ENCODE measurements around the gene TYW1.
A peak's percentile ranks its signal among the peaks of the same experiment; 100 is the strongest.
"Not testable (repeated sequence)": the region's sequence is repeated elsewhere in the genome, so short reads cannot be mapped to it uniquely, and the experiment has no call there.

TYW1 gene, protein sequence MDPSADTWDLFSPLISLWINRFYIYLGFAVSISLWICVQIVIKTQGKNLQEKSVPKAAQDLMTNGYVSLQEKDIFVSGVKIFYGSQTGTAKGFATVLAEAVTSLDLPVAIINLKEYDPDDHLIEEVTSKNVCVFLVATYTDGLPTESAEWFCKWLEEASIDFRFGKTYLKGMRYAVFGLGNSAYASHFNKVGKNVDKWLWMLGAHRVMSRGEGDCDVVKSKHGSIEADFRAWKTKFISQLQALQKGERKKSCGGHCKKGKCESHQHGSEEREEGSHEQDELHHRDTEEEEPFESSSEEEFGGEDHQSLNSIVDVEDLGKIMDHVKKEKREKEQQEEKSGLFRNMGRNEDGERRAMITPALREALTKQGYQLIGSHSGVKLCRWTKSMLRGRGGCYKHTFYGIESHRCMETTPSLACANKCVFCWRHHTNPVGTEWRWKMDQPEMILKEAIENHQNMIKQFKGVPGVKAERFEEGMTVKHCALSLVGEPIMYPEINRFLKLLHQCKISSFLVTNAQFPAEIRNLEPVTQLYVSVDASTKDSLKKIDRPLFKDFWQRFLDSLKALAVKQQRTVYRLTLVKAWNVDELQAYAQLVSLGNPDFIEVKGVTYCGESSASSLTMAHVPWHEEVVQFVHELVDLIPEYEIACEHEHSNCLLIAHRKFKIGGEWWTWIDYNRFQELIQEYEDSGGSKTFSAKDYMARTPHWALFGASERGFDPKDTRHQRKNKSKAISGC

DNA sequence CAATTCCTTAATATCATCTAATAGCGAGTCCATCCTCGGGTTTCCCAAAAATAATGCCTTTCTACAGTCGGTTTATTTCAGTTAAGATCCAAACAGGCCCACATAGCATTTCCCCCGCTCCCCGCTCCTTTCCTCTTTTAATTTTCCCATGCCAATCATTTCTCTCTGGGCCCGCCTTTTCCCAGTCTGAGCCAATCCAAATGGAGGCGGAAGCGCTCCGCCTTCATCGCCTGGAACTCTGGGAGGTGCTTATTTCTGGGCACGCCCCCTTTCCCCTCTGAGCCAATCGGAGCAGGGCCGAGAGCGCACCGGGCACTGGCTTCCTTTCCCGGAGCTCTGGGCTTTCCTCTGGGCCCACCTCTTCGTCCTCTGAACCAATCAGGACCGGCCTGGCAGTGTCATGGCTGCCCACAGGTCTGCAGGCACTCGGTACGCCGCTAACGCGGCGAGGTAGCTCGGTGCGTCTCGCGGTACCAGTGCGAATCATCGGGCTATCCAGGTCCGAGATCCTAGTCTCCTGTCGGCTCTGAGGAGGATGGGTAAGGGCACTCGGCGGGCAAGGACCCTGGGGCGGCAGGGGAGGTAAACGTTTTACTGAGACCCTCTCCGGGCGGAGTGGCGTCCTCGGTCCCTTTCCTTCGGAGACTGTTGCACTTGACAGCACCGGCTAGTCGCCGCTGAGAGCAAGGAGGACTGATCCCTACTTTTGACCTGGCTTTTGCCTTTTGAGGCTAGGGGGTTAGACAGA is at the start of gene TYW1:
Gene TYW1, plus strand, starts transcription at position 390 of the 748 bp plus-strand sequence. Its CDS starts 146 bp downstream, at position 536.
- peak; percentile 99 for DNase-seq (ENCODE audit: low spot score)

DNA sequence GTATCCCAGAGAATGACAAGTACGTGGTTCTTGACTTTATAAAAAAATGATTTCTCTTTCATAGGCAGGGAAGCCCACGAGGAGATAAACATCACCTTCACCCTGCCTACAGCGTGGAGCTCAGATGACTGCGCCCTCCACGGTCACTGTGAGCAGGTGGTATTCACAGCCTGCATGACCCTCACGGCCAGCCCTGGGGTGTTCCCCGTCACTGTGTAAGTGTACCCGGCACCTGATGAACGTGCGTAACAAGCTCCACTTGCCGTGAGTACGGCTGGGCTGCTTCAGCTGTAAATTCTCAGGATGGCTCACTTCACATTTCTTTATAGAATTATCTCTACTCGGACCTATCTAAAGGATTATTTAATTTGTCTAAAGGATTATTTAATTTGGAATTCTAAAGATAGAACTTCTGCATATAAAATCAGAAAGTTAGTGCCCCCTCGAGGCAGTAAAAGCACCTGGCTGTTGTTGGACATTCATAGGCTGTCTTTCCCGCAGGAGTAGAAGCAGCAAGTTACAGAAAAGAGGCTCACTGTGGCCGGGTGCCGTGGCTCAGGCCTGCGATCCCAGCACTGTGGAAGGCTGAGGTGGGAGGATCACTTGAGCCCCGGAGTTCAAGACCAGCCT is 48.0 kb upstream of the TYW1 start:
- no peak for DNase-seq (ENCODE audit: low spot score)

DNA sequence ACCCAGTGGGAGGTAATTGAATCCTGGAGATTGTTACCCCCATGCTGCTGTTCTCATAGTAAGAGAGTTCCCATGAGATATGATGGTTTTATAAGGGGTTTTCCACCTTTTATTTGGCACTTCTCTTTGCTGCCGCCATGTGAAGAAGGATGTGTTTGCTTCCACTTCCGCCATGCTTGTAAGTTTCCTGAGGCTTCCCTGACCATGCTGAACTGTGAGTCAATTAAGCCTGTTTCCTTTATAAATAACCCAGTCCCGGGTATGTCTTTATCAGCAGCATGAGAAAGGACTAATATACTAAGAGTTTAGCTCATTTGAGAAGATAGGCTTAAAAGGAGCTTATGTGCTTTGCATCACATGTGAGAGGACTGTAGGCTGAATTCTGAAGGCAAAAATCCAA is 46.3 kb upstream of the TYW1 start:
- DNase-seq (ENCODE audit: low spot score) = no peak

DNA sequence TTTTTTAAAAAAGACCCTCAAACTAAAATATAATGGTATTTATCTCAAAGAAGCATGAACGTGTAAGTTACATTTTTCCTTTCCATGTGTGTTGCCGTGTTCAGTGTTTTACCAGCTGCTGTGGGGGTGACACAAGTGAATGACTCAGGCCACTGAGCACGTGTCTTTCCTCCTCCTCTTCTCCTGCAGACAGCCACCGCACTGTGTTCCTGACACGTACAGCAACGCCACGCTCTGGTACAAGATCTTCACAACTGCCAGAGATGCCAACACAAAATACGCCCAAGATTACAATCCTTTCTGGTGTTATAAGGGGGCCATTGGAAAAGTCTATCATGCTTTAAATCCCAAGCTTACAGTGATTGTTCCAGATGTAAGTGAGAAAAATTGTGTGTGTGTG is 45.9 kb upstream of the TYW1 start:
- no peak for DNase-seq (ENCODE audit: low spot score)

DNA sequence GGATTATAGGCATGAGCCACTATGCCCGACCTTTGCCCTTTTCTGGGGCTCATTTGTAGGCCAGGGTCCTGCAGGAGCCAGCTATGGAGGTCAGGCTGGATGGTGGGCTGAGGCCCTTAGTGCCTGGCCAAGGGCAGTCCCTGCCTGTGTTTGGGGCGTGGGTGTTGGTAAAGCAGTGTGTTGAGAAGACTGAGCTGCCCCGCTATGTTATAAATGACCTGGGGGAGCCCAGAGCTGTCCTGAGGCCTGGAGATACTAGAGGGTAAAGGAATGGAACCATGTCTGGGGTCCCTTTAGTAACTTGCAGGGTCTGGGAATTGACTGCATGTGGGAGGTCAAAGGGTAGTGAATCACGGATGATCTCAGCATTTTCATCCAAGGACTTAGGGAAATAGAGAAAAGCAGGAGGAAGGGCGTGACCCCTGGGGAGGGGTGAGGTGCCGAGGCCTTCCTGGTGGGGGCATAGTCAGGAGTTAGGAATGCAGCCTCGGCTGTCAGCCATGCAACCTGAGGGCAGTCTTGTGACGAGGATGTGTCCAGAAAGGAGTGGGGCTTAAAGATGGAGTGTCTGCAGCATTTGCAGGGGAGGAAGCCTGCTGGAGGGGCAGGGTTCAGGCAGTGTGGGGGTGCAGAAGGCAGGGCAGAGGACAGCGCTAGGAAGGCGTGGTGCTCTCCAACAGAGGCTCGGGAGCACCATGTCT is 44.1 kb upstream of the TYW1 start:
- no peak for DNase-seq (ENCODE audit: low spot score)

DNA sequence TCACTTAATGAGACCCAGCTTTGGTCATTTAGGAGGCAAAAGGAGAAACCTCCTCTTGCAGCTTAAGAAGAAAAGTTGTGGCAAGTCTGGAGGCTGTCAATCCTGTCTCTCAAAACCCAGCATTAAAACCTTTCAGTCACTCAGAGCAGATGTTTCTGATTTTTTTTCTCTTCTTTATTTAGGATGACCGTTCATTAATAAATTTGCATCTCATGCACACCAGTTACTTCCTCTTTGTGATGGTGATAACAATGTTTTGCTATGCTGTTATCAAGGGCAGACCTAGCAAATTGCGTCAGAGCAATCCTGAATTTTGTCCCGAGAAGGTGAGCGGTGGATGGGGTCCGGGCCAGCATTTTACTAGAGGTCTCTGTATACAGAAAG is 43.6 kb upstream of the TYW1 start:
- DNase-seq (ENCODE audit: low spot score) = no peak

DNA sequence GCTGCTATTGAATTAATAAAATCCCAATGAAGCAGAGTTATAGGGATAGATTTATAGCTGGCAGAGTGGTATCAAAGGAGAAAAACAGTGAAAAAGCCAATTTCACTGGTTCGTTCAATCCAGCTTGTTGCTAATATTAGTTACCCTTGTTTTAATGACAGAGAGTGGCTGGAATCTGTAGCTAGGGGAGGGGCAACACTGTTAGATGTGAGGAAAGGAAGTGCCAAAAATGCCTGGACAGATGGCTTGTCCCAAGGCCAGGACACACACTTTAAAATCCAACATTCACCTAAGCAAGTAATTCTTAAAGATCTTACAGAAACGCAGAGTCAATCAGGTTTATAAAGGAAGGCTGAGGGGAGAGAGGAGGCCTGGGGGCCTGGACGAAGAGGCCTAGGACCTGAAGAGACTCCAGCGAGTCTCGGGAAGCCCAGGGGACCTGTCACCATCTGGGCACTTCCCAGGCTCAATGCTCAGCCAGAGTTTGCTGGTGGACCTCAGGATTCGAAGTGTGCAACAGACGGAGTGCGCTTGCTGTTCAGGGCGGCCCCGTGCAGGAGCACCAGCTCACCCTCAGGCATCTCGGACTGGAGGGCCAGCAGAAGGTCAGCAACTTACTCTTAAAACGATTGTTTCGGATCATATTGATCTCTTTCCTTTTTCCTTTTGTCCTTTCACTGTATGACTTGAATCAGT is 38.9 kb upstream of the TYW1 start:
- DNase-seq (ENCODE audit: low spot score) = no peak

DNA sequence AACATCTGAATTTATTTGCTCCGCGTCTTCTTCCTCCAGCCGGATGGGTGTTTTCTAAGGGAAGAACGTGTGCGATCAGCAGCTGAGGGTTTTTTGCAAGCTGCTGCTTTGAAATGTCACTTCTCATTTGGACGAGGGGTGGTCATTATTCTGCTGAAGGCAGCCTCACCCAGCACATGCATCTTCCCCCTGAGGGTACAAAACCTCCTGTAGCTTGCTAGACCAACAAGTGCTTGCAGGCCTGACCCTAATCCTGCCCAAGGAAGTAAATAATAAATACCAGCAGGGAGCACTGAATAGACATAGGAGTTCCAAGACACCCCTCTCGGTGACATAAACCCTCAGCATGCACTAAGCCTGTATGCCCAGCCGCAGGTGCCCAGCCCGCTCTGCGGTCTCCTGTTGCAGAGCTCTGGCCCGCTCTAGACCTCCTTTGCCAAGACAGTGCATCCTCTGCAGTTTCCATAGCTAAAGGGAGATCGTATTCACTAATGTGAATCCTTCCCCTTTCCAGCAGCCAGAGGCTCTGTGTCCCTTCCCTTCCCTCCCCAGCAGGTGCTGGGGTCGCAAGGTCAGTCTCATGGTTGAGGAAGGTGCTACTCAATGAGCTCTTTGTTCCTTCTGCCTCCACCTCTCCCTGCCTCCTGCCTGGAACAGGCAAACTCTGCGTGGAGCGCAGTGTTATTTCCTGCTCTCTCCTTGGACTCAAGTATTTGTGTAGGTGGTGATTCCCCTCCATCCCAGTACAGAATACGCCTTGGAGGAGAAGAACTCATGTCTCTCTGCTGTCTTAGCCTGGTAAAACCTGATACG is 37.9 kb upstream of the TYW1 start:
- no peak for DNase-seq (ENCODE audit: low spot score)

DNA sequence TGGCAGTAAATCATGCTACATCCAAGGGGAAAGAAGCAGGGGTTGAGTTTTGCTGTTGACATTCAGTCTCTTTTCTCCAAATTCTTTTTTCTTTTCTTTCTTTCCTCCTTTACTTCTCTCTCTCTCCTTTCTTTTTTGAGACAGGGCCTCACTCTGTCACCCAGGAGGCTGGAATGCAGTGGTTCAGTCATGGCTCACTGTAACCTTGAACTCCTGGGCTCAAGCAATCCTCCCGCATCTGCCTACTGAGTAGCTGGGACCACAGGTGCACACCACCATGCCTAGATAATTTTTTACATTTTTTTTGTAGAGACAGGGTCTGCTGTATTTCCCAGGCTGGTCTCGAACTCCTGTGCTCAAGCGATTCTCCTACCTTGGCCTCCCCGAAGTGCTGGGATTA is 36.4 kb upstream of the TYW1 start:
- no peak for DNase-seq (ENCODE audit: low spot score)

DNA sequence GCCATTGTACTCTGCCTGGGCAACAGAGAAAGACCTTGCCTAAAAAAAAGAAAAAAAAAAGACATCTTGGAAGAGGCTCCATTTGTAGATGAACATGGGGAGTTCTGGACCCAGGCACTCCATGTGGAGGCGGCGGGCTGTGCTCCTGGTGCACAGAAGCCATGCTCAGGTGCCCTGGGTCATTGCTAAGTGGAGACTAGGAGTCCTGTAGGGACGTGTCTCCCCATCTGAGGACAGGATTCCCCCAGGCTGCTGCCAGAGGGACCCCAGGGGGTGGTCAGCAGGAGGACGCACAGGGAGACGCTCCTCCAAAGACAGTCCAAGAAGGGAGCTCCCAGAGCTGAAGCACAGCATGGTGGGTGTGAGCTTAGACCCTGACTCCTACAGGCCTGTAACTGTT is 35.5 kb upstream of the TYW1 start:
- DNase-seq (ENCODE audit: low spot score) = no peak

DNA sequence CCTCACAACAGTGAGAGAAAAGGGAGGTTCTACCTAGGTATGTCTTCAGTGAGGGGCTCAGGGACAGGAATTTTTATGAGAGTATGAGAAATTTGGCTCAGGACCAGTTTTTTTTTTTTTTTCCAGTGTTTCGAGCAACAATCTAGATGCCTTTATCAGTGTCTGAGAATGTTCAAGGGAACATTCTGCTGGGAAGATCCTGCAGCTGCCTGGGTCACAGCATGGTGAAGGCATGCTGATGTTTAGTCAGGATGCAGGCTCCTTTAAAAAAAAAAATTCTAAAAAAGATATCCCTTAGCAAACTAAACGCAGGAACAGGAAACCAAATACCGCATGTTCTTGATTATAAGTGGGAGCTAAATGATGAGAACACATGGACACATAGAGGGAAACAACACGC is 32.2 kb upstream of the TYW1 start:
- DNase-seq (ENCODE audit: low spot score) = no peak

DNA sequence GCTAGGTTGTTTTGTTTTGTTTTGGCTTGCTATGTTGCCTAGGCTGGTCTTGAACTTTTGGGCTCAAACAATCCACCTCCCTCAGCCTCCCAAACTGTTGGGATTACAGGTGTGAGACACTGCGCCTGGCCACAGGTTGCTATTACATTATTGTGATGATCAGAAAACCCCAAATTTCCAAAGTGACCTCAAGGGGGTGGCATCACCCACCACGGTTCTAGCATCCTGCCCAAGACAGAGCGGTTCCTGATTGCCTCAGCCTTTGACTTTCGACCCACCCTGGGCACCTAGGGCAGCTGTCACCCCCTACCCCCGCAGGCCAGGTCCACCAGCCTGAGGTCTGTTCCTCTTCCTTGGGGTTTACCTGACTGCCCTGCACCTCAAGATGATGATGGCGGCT is 29.6 kb upstream of the TYW1 start:
- DNase-seq (ENCODE audit: low spot score) = no peak

DNA sequence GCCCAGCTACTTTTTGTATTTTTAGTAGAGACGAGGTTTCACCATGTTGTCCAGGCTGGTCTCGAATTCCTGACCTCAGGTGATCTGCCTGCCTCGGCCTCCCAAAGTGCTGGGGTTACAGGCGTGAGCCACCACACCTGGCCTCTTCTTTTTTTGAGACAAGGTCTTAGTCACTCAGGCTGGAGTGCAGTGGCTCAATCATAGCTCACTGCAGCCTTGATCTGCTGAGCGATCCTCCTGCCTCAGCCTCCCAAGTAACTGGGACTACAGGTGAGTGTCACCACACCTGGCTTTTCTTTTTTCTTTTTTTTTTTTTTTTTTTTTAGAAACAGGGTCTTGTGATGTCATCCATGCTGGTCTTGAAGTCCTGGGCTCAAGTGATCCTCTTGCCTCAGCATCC is 27.6 kb upstream of the TYW1 start:
- DNase-seq (ENCODE audit: low spot score) = not testable (repeated sequence)

DNA sequence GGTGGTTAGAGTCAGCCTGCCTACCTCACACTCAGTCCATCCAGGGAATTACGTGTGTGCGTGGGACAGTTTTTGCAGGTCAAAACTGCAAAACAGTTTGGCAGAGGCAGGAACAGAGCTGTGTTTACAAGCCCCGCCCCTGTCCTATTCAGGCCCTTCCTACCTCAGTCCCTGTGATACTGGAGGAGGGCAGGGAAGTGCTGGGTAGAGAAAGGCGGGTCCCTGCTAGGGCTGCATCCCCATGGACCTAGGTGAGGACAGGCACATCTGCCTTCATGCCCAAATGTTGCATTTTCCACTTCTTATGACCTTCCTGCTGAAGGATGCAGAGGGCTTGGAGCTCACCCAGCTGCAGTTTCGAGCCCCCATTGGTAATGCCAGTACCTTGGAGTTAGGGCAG is 26.3 kb upstream of the TYW1 start:
- no peak for DNase-seq (ENCODE audit: low spot score)

DNA sequence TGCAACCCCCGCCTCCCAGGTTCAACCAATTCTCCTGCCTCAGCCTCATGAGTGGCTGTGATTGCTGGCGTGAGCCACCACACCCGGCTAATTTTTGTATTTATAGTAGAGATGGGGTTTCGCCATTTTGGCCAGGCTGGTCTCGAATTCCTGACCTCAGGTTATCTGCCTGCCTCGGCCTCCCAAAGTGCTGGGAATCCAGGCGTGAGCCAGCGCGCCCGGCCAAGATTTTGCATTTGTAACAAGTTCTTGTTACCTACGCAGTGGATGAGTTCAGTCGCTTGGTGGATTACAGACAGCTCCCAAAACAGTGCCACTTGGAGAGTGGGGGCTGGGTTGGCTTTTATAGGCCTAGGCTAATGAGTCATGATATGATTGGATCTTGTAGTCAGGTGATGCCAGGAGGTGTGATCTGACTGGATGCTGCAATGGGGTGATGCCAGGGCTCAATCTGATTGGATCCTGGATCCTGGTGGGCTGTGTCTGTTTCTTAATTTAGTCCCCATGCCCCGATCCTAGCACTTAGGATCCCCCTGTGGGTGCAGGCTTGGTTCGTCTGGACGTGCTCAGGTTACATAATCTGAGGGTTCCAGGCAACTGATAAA is 21.5 kb upstream of the TYW1 start:
- no peak for DNase-seq (ENCODE audit: low spot score)

DNA sequence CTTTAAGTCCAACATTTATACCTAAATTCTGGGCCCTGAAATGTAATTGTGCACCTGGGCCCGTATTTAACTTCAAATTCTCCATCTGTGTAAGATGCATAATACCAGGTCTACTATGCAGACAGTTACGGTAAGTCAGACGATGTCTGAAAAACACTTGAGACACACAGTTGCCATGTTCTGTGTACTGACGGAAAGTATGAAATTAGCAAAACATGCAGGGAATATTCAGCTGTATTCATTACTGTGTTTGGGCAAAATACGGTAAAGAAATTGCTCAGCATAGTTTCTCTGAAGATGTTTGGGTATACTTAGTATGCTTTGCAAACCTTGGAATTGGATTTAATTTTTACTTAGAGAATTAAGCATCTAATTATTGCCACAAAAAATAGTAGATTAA is 18.3 kb upstream of the TYW1 start:
- DNase-seq (ENCODE audit: low spot score) = not testable (repeated sequence)

DNA sequence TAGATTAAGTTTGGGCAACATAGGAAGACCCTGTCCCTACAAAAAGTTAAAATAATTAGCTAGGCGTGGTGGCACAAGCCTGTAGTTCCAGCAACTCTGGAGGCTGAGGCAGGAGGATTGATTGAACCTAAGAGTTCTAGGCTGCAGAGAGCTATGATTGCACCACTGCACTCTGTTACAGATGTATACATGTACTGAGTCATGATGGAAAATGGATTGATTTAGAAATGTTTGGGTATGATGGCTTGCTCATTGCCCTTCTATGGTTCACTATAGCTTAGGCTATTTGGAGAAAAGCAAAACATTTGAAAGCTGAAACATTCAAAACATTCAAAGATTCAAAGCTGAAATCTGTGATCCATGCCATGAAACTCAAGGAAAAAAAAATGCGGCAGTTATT is 17.6 kb upstream of the TYW1 start:
- DNase-seq (ENCODE audit: low spot score) = not testable (repeated sequence)

DNA sequence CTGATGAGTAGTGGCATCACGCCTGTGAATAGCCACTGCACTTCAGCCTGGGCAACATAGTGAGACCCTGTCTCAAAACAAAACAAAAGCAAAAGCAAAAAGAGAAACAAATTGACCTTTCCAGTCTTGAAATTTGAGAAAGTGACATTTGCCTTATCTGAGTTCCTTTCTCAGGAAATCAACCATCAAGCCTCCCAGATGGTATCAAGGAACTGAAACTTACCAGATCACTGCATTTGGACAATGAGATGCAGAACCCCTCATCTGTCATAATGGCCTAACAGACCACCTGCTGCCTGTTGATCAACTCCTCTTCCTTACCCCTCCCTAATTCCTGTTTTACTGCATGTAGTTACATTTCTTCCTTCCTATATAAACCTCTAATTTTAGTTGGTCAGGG is 16.3 kb upstream of the TYW1 start:
- not testable (repeated sequence) for DNase-seq (ENCODE audit: low spot score)

DNA sequence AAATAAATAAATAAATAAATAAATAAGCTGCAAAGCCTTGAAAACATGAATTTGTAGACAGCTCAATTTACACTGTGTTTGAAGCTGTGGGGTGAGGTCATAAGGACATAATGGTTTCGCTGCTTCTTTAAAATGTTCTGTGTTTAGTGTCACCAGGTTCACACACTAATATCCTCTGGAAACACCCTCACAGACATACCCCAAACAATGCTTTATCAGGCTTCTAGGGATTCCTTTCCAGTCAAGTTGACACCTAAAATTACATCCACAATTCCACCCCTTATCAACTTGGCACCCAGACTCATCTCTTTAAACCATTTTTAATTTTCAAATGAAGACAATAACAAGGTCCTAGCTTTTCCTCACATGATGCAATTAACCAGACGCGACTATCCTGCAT is 7.1 kb upstream of the TYW1 start:
- DNase-seq (ENCODE audit: low spot score) = not testable (repeated sequence)

DNA sequence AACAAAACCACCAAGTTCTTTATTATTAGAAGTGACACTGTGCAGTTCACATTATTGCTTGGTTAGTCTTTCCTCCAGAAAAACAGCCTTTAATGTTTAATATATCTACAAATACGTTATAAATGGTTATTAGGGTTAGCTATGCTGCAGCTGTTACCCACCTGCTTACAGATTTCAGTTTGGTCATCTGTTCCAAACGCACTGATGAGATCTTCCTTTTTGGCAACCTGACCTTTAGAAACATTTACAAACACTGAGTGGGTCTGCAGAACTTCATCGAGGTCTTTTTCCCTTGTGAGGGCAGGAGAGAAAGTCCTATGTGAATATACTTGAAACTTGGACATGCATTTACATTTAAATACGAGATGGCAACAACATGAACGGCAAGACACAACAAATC is 2.6 kb upstream of the TYW1 start:
- DNase-seq (ENCODE audit: low spot score) = not testable (repeated sequence)

All from hematopoietic multipotent progenitor cell treated with erythropoietin and hydrocortisone succinate and interleukin-3 and kit ligand, for 17 days (in vitro differentiated cells).